Activated T-helper 9 cell treated with anti-CD3 and anti-CD28 coated beads, Interleukin-2, amount 50 U/mL, for 16 hours (primary cell): ENCODE results near the gene CCNL2.
"Not testable (repeated sequence)": the region's sequence is repeated elsewhere in the genome, so short reads cannot be mapped to it uniquely, and the experiment has no call there.

ENCODE experiments used
- DNase-seq: peaks from one replicate; pipeline ENCODE4 v3.0.0-alpha.2; 2020; ENCODE audit warnings: low read depth

CCNL2 gene

GRCh38 chr1:1373051-1373814 lies 25.9 kb downstream of the CCNL2 start:
- no peak for DNase-seq

DNA sequence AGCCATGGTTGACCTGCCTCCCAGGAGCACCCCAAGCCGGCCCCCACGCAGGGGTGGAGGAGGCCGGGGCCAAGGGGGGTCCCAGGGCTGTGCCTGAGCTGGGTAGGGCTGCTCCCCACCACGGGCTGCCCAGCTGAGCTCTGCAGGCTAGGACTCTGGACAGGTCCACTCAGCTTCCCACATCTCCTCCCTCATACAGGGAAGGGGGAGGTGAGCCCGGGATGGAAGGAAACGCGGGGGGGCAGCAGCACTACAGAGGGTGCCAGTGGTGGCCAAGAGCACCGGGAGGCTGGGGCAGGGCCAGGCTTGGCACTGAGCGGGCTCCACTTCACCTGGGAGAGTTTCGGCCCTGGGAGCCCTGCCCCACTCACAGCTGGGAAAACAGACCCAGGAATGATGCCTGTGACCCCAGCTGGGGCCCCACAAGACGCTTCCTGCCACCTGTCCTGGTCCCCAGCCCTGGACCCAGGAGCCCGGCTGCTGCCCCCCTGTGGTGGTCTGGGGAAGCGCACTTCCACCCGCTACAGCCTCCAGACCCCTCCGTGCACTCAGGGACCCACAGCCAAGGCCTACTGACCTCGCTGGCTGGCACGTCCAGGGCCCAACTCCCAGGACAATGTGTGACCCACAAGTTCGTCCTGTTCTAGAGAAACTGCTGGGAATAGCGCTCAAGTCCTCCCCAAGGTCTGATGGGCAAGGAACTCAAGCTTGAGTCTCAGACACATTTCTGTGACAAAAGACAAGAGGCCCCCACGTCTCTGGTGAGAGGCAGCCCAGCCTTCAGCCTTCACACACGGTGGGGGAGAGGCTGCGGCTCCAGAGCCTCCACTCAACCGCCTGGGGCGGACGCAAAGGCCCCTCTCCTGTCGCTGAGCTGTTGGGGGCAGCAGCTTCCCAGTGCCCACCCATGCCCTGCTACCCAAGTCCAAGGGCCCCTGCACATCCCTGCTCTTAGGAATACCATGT lies 27.1 kb downstream of the CCNL2 start:
- DNase-seq: peak; percentile 76

- DNase-seq: peak; percentile 38
Measured at GRCh38 chr1:1371364-1371745, 27.8 kb downstream of the CCNL2 start.

- DNase-seq: no peak
Measured at GRCh38 chr1:1370771-1371300, 28.3 kb downstream of the CCNL2 start.

DNA sequence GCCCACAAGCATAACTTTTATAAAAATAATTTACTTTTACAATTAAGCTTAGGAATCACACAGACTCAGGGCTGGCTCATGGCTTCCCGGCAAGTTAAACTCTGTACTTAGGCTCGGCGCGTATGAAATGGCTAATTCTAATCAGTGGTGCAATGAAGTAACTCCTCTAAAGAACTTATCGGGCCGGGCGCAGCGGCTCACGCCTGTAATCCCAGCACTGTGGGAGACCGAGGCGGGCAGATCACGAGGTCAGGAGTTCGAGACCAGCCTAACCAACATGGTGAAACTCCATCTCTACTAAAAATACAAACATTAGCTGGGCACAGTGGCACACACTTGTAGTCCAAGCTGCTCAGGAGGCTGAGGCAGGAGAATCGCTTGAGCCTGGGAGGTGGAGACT lies 29.0 kb downstream of the CCNL2 start:
- not testable (repeated sequence) for DNase-seq

GRCh38 chr1:1367315-1367714 lies 31.8 kb downstream of the CCNL2 start:
- no peak for DNase-seq

GRCh38 chr1:1366699-1367066 lies 32.5 kb downstream of the CCNL2 start:
- DNase-seq: no peak

- no peak for DNase-seq
Measured at GRCh38 chr1:1365875-1366698, 33.0 kb downstream of the CCNL2 start.

- DNase-seq: no peak
Measured at GRCh38 chr1:1364266-1364665, 34.9 kb downstream of the CCNL2 start.

- DNase-seq: no peak
Measured at GRCh38 chr1:1361982-1362423, 37.1 kb downstream of the CCNL2 start.

DNA sequence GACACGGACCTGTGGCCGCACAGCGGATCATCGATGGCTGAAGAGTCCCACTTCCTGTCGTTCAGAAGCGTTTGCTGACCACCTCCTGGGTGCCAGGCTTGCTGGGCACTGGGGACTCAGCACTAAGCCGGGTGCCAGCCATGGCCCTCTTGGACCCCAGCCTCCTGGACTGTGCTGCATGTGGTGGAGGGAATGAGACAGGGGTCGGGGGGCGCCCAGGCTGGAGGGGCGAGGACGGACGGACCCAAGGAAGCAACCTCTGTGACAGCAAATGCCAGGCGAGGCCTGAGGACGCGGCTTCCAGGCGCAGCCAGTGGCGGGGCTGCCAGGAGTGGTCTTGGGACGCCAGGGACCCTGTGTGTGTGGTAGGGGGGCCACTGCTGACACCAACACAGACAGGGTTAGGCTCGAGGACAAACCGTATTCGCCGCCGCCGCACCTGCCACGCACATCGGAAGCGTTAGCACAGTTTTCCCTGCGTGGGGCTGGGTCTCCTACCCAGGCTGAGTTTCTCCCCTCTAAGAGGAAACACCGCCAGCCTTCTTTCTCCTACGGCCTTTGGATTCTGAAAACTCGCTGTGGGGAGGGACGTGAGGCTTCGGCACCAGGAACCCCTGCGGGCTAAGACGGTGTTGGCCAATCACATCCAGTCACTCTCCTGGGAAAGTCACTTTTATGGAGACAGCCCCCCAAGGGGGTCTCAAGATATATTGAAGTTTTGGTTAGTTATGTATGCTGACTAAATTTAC lies 37.7 kb downstream of the CCNL2 start:
- no peak for DNase-seq

- no peak for DNase-seq
Measured at GRCh38 chr1:1360506-1361169, 38.5 kb downstream of the CCNL2 start.

DNA sequence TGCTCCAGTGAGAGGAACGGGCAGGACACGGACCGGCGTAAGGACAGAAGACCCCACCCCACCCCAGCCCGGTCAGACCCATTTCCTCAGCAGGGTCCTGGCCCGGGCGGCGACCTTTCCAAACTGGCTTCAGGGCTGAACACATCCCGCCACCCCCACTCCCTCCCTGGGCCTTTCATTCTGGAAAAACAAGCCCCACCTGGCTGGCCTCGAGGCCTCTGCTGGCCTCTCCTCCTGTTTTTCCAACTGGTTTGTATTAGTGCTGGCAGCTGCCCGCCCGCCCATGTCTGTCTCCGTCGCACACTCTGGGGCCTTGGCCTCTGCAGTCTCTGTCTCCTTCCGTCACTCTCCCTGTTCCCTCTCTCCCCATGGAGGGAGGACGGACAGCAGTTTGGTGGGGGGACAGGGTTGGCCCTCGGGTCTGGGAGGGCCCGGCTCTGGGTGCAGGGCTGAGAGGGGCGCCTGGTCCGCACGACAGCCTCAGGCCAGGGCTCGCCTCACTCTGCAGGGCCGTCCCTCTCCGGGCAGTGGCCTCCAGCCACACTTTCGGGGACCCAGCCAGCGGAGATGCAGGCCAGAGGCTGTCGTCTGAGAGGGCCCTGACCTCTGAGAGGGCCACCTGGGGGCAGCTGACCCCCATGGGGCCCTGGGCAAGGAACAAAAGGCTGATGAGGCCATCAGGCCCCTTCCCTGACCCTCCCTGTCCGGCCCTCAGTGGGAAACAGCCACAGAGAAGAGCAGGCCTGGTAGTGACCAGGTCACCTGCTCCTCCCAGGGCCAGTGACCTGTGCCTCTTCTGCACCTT lies 39.3 kb downstream of the CCNL2 start:
- DNase-seq: no peak

GRCh38 chr1:1359308-1359663 lies 39.8 kb downstream of the CCNL2 start:
- DNase-seq: no peak

GRCh38 chr1:1358433-1359271 lies 40.5 kb downstream of the CCNL2 start, which contains the start of gene MXRA8:
TSS of gene MXRA8 (minus strand) at chr1:1358555. CDS start at chr1:1358504, 51 bp downstream.
- DNase-seq: no peak

- DNase-seq: no peak
Measured at GRCh38 chr1:1357871-1358432, 41.2 kb downstream of the CCNL2 start.

DNA sequence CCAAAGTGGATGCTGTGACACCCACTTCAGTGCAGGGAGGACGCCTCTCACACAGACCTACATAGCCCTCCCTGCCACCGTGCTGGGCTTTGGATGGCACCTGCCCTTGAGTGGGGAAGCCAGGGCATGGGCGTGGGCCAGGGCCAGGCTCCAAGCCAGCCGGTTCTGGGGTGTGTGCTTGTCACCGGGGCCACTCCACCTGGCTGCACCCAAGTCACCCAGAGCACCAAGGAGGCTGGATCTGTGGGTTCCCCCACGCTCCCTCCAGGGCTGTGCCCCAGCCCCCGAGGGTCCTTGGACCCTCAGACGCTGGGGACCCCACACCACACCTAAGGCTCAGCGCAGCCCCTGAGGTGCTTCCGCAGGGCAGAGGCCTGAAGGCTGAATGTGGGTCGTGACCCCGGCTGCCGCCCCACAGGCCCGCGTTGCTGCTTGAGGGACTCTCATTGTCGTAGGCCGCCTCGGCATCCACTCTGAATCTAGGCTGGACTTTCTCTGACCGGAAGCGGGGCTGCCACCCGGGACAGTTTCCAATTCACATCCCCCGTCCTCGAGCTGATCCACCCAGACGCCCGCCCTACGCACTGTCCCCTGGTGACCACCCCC lies 42.2 kb downstream of the CCNL2 start:
- DNase-seq: no peak

GRCh38 chr1:1356166-1356795 lies 42.9 kb downstream of the CCNL2 start:
- DNase-seq: no peak
